Hematopoietic multipotent progenitor cell treated with erythropoietin and hydrocortisone succinate and interleukin-3 and kit ligand, for 4 days (in vitro differentiated cells): ENCODE measurements around the gene KCNG1.

Experiments
- DNase-seq: peaks from one replicate; pipeline ENCODE4 v3.0.0-alpha.2; 2015

Gene KCNG1

GRCh38 chr20:51011479-51011878 lies 11.4 kb downstream of the KCNG1 start:
- DNase-seq: no peak

DNA sequence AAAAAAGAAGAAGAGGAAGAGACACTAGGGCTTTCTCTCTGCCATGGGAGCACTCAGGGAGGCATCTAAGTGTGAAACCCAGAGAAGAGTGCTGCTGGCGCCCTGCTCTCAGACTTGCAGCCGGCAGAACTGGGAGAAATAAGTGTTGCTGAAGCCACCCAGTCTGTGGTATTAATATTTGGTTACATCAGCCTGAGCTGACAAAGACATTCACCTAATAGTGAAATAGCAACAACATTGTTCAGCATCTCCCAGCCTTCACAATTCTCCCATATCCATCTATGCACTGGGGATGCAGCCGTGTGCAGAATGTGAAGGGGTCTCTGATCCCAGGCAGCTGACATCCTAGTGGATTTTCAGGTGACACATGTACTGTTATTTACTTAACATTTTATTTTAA lies 12.0 kb downstream of the KCNG1 start:
- DNase-seq: no peak

- DNase-seq: no peak
Observed at GRCh38 chr20:51010043-51010365, 12.9 kb downstream of the KCNG1 start.

DNA sequence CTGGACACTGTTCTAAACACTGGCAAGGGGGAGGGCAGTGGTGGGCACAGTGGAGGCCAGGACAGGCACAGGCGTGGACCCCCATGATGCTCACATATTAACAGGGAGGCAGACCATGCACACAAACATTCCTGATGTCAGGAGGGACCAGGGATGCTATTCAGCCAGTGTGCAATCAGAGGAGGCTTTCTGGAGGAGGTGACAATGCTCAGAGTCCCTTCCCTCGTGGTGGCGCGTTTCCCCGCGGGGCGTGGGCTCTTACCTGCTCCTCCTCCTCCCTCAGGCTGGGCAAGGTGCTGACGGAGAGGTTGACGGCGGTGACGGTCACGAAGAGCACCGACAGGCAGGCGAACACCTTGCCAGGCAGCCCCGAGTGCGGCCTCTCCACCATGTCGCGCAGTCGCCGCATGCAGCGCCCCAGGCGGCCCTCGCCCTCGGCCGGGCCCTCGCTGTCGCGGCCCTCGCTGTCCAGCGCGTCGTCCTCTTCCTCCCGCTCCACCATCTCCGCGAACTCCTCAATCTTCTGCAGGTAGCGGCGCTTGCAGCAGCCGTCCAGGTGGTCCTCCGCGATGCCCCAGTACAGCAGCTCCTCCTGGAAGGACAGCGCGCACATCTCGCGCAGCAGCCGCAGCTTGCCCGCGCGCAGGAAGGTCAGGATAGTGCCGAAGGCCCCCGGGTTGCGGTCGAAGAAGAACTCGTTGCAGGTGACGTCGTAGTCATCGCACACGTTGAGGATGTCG lies 13.4 kb downstream of the KCNG1 start:
- no peak for DNase-seq

DNA sequence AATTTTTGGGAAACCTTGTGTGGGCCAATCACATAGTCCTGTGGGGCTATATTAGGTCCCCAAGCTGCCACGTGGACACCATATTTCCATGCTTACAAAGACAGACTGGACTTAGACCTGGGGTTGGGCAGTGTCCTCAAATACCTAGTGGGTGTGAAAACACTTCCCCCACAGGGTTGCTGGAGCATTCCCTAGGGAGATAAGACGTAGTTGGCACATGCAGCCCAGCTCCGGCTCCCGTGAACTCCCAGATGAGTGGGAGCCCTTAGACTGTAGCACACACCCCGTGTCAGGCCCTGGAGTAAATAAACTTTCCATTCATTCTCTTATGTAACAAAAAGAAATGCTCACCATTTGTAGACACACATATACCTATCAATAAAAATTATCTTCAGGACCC lies 14.2 kb downstream of the KCNG1 start:
- DNase-seq: no peak

GRCh38 chr20:51005214-51005613 lies 17.7 kb downstream of the KCNG1 start:
- DNase-seq: no peak

DNA sequence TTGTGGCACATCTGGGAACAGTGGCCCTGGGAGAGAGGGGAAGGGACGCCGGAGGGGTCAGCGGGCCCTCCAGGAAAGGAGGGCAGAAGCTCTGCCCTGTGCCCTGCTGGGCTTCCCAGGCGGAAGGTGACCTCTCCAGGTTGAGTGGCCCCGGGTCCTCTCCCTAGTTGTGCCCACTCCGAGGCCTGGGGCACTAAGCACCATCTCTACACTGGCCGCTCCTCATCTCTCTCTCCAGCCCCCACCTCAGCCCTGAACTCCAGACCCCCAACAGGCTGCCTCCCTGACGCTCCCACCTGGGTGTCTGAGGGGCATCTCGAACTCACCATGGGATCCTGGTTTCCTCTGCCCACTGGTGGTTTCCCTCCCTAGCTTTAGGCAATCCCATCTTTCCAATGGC lies 18.1 kb downstream of the KCNG1 start:
- no peak for DNase-seq

DNA sequence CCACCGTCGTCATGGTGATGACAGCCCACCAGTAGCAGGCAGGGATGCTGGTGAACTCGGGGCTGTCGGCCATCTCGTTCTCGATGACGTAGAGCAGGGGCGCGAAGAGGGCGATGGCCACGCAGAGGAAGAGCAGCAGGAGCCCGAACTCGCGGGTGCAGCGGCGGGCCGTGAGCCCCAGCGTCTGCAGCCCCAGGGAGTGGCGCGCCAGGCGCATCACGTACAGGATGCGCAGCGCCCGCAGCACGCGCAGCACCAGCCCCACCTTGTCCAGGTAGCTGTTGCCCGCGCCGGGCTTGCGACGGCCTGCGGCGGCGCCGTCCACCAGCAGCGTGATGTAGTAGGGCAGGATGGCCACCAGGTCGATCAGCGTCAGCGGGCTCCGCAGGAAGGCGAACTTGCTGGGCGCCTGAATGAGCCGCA lies 18.6 kb downstream of the KCNG1 start:
- no peak for DNase-seq

DNA sequence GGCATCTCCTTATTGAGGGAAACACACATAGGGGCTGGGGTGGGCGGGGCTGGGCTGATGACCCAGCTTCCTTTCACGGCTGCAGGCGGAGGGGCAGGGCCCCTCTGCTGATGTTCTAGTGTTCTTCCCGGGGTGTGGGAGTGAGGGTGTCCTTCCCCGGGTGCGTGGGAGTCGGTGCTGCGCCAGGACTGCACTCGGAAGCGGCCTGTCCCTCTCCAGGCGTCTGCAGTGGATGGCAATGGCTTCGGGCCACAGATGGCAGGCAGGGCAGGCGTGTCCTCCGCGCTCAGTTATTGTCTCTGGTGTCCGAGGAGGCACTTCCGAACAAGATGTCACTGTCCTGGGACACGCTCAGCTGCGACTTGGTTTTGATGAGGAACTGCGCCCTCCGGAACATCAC lies 19.2 kb downstream of the KCNG1 start:
- DNase-seq: no peak

GRCh38 chr20:51002633-51003032 lies 20.3 kb downstream of the KCNG1 start:
- DNase-seq: no peak

DNA sequence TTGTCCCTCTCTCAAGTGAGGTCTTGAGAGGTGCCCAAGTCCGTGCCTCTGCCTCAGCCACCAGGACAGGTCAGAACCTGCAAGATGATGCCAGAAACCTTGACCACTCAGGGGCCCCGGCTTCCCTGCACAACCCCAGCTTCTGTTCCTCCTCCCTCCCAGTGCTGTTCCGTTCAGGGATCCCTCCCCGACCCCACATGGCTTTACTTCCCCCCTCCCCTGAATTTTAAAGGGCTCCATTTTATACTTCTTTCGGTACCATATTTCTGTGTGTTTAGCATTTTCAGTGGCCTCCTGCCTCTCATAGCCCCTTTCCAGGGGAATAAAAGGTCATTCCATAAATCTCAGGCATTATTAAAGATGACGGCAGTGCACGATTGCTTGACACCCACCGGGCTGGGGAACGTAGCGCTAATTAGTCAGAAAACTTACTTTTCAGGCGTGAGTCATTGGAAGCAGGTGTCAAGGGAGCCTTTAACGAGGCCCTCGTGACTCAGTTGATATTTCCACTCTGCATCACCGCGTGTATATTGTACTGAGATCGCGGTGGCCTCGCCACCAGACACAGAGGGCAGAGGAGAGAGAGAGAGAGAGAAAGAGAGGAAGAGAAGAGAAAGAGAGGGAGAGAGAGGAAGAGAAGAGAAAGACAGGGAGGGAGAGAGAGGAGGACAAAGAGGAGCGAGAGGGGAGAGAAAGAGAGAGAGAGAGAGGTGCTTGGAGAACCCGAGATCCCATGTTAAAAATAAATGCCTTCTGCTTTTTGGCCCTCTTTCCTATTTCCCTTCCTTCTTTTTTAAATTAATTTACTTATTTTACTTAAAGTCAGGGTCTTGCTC lies 21.3 kb downstream of the KCNG1 start:
- no peak for DNase-seq

GRCh38 chr20:50999355-50999754 lies 23.6 kb downstream of the KCNG1 start:
- DNase-seq: no peak

- DNase-seq: no peak
Observed at GRCh38 chr20:50996901-50997865, 25.7 kb downstream of the KCNG1 start.

GRCh38 chr20:50995506-50995905 lies 27.4 kb downstream of the KCNG1 start:
- DNase-seq: no peak

DNA sequence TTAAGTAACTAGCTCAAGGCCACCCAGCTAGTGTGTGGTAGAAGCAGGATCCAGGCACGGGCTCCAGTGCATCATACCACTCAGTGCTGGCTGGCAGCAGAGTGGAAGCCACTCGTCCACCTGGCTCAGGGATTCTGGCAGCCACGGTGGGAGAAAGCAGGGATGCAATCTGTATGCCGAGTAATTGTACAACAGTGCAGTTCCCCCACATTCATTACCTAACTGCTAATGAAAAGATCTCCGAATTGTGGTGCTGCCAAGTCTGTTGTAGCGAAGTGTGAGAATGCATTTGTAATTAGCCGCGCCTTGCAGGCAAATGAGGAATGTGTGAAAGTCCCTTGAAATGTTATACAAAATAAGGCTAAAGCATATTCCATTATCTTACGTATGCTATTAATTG lies 29.0 kb downstream of the KCNG1 start:
- DNase-seq: no peak

GRCh38 chr20:50992733-50993457 lies 30.0 kb downstream of the KCNG1 start:
- peak; percentile 80 for DNase-seq

GRCh38 chr20:50992336-50992732 lies 30.6 kb downstream of the KCNG1 start:
- DNase-seq: no peak

- no peak for DNase-seq
Observed at GRCh38 chr20:50991076-50991475, 31.8 kb downstream of the KCNG1 start.

- DNase-seq: peak; percentile 88
Observed at GRCh38 chr20:50987493-50988210, 35.3 kb downstream of the KCNG1 start.

DNA sequence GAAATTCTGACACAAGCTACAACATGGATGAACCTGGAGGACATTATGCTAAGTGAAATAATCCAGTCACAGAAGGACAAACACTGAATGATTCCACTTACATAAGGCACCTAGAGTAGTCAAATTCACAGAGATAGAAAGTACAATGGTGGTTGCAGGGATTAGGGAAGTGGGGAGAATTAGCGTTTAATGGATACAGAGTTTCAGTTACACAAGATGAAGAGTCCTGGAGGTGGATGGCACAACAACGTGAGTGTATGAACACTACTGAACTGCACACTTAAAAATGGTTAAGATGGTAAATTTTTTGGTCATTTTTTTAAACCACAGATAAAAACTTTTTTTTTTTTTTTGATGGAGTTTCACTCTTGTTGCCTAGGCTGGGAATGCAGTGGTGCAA lies 39.6 kb downstream of the KCNG1 start:
- DNase-seq: no peak

DNA sequence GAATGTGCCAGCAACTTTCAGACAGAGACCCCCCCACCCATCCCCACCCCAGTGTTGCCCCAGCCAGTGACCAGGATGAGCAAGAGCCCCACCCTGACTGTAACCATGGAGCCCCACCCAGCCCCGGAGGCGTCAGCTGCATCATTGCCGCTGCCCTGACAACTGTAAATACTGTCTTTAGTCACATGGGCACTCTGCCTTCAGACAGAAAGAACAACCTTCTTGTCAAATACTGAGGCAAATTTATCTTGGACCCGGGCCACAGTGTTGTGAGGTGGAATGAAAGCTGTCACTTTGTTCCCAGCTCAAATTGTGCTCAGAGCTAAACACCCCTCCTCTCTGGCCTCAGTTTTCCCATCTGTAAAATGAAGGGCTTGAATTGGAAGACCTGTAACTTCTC lies 40.5 kb downstream of the KCNG1 start:
- DNase-seq: peak; percentile 20

- no peak for DNase-seq
Observed at GRCh38 chr20:50981714-50982048, 41.2 kb downstream of the KCNG1 start.
